Loucy (cell line): ENCODE measurements around the gene SOX8.

Experiments used
- CTCF ChIP-seq: fragments of 200-600 bp; sonication (generic); conservative IDR thresholded peaks from 2 replicates; pipeline ENCODE4 v1.5.1; 2014; ENCODE audit warnings: mild to moderate bottlenecking, antibody characterized with exemption, low read length
- EZH2phosphoT487 ChIP-seq: fragments of 200-600 bp; IDR thresholded peaks from 2 replicates; pipeline ENCODE4 v1.6.1; 2018; ENCODE audit warnings: antibody characterized with exemption, mild to moderate bottlenecking, moderate library complexity, borderline replicate concordance

GRCh38 chr16:970386-970765, 11.2 kb upstream of the SOX8 start:
- no peak for TF ChIP-seq CTCF
- TF ChIP-seq EZH2phosphoT487 = no peak
